SK-N-SH (cell line): ENCODE data around the gene IL1R1.

Experiments used
- CHD2 ChIP-seq: fragments of 150-350 bp; IDR thresholded peaks from 2 replicates; pipeline ENCODE4 v1.6.1; 2018; ENCODE audit warnings: low read length; ENCODE audit not compliant: partially characterized antibody
- JUND ChIP-seq: IDR thresholded peaks from 2 replicates; pipeline ENCODE4 v1.4.0; 2012
- POLR2AphosphoS5 ChIP-seq: IDR thresholded peaks from 2 replicates; pipeline ENCODE4 v1.6.1; 2012; ENCODE audit warnings: low read depth, low read length
- RCOR1 ChIP-seq: fragments of 150-350 bp; IDR thresholded peaks from 2 replicates; pipeline ENCODE4 v1.6.1; 2017; ENCODE audit warnings: antibody characterized with exemption, low read length
- RFX5 ChIP-seq: IDR thresholded peaks from 2 replicates; pipeline ENCODE4 v1.6.1; 2012; ENCODE audit warnings: mild to moderate bottlenecking, improper control_type of control experiment, low read length
- TCF12 ChIP-seq: IDR thresholded peaks from 2 replicates; pipeline ENCODE4 v1.4.0; 2012
- YY1 ChIP-seq: IDR thresholded peaks from 2 replicates; pipeline ENCODE4 v1.4.0; 2012; ENCODE audit warnings: low read depth, mild to moderate bottlenecking
- TF ChIP-seq, protein P1 (sequence below): fragments of 200-600 bp; sonication (generic); IDR thresholded peaks from 2 replicates; pipeline ENCODE4 v1.6.1; 2017; ENCODE audit warnings: antibody characterized with exemption, mild to moderate bottlenecking, moderate library complexity
- TF ChIP-seq, protein P2 (sequence below): IDR thresholded peaks from 2 replicates; pipeline ENCODE4 v1.4.0; 2012; ENCODE audit warnings: low read depth, borderline replicate concordance
- TF ChIP-seq, protein P3 (sequence below): IDR thresholded peaks from 2 replicates; pipeline ENCODE4 v1.4.0; 2012; ENCODE audit warnings: low read depth, borderline replicate concordance
- TF ChIP-seq, protein P4 (sequence below): IDR thresholded peaks from 2 replicates; pipeline ENCODE4 v1.6.1; 2012; ENCODE audit warnings: mild to moderate bottlenecking, low read depth, low read length, moderate library complexity

DNA sequence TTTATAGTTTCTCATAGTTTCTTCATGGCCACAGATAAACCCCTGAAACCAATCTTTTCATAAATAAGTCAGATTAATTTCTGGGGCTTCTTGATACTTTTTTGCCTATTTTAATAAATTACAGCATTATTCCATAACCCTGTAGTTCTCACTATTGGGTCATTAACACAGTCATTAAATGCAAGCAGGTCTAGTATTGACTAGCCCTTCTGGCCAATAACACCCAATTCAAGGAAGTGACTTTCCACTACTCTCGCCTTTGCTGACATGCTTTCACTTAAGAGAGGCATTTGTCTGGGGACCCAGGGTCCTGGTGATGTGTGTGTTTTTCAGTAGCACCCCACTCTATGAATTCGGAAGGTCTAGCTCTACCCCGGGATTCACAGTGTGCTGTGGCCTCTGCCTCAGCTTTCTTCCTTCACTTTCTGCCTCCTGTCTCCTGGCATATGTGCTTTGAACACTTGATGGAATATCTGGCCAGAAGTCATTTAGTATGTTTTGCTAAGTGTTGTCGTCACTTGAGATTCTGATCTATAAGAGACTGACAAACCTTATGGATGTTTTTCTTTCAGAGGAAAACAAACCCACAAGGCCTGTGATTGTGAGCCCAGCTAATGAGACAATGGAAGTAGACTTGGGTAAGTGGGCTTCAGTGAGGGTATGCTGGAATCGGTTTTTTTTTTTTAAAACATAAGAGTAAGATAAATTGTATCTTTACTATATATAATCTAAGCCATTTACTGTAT is 25.7 kb downstream of the IL1R1 start:
- no peak for TF ChIP-seq POLR2AphosphoS5
- TF ChIP-seq YY1, result no peak
- TF ChIP-seq RCOR1, result no peak
- no peak for TF ChIP-seq TCF12
- no peak for TF ChIP-seq CHD2
- TF ChIP-seq, protein P1, sequence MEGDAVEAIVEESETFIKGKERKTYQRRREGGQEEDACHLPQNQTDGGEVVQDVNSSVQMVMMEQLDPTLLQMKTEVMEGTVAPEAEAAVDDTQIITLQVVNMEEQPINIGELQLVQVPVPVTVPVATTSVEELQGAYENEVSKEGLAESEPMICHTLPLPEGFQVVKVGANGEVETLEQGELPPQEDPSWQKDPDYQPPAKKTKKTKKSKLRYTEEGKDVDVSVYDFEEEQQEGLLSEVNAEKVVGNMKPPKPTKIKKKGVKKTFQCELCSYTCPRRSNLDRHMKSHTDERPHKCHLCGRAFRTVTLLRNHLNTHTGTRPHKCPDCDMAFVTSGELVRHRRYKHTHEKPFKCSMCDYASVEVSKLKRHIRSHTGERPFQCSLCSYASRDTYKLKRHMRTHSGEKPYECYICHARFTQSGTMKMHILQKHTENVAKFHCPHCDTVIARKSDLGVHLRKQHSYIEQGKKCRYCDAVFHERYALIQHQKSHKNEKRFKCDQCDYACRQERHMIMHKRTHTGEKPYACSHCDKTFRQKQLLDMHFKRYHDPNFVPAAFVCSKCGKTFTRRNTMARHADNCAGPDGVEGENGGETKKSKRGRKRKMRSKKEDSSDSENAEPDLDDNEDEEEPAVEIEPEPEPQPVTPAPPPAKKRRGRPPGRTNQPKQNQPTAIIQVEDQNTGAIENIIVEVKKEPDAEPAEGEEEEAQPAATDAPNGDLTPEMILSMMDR, result no peak
- TF ChIP-seq, protein P2, sequence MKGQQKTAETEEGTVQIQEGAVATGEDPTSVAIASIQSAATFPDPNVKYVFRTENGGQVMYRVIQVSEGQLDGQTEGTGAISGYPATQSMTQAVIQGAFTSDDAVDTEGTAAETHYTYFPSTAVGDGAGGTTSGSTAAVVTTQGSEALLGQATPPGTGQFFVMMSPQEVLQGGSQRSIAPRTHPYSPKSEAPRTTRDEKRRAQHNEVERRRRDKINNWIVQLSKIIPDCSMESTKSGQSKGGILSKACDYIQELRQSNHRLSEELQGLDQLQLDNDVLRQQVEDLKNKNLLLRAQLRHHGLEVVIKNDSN, result no peak
- TF ChIP-seq, protein P3, sequence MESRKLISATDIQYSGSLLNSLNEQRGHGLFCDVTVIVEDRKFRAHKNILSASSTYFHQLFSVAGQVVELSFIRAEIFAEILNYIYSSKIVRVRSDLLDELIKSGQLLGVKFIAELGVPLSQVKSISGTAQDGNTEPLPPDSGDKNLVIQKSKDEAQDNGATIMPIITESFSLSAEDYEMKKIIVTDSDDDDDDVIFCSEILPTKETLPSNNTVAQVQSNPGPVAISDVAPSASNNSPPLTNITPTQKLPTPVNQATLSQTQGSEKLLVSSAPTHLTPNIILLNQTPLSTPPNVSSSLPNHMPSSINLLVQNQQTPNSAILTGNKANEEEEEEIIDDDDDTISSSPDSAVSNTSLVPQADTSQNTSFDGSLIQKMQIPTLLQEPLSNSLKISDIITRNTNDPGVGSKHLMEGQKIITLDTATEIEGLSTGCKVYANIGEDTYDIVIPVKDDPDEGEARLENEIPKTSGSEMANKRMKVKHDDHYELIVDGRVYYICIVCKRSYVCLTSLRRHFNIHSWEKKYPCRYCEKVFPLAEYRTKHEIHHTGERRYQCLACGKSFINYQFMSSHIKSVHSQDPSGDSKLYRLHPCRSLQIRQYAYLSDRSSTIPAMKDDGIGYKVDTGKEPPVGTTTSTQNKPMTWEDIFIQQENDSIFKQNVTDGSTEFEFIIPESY, result no peak
- TF ChIP-seq, protein P4, sequence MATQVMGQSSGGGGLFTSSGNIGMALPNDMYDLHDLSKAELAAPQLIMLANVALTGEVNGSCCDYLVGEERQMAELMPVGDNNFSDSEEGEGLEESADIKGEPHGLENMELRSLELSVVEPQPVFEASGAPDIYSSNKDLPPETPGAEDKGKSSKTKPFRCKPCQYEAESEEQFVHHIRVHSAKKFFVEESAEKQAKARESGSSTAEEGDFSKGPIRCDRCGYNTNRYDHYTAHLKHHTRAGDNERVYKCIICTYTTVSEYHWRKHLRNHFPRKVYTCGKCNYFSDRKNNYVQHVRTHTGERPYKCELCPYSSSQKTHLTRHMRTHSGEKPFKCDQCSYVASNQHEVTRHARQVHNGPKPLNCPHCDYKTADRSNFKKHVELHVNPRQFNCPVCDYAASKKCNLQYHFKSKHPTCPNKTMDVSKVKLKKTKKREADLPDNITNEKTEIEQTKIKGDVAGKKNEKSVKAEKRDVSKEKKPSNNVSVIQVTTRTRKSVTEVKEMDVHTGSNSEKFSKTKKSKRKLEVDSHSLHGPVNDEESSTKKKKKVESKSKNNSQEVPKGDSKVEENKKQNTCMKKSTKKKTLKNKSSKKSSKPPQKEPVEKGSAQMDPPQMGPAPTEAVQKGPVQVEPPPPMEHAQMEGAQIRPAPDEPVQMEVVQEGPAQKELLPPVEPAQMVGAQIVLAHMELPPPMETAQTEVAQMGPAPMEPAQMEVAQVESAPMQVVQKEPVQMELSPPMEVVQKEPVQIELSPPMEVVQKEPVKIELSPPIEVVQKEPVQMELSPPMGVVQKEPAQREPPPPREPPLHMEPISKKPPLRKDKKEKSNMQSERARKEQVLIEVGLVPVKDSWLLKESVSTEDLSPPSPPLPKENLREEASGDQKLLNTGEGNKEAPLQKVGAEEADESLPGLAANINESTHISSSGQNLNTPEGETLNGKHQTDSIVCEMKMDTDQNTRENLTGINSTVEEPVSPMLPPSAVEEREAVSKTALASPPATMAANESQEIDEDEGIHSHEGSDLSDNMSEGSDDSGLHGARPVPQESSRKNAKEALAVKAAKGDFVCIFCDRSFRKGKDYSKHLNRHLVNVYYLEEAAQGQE, result no peak
- no peak for TF ChIP-seq RFX5
- no peak for TF ChIP-seq JUND
